Panc1 (cell line): ENCODE results near the gene SEMA4B.
"Not testable (repeated sequence)": the region's sequence is repeated elsewhere in the genome, so short reads cannot be mapped to it uniquely, and the experiment has no call there.

Experiments
- POLR2AphosphoS5 ChIP-seq: IDR thresholded peaks from 2 replicates; pipeline ENCODE4 v1.6.1; 2012; ENCODE audit warnings: mild to moderate bottlenecking, low read depth, low read length, moderate library complexity
- TF ChIP-seq, protein P1 (sequence below): fragments of 450-650 bp; IDR thresholded peaks from 2 replicates; pipeline ENCODE4 v1.5.1; 2017; ENCODE audit warnings: mild to moderate bottlenecking

DNA sequence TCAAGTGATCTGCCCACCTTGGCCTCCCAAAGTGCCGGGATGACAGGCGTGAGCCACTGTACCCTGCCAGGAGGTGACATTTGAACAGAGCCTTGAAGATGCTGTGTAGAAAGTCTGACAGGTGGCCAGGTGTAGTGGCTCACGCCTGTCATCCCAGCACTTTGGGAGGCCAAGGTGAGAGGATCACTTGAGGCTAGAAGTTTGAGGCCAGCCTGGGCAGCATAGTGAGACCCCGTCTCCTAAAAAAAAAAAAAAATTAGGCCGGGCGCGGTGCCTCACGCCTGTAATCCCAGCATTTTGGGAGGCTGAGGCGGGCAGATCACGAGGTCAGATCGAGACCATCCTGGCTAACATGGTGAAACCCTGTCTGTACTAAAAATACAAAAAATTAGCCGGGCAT lies 77.3 kb downstream of the SEMA4B start:
- TF ChIP-seq, protein P1, sequence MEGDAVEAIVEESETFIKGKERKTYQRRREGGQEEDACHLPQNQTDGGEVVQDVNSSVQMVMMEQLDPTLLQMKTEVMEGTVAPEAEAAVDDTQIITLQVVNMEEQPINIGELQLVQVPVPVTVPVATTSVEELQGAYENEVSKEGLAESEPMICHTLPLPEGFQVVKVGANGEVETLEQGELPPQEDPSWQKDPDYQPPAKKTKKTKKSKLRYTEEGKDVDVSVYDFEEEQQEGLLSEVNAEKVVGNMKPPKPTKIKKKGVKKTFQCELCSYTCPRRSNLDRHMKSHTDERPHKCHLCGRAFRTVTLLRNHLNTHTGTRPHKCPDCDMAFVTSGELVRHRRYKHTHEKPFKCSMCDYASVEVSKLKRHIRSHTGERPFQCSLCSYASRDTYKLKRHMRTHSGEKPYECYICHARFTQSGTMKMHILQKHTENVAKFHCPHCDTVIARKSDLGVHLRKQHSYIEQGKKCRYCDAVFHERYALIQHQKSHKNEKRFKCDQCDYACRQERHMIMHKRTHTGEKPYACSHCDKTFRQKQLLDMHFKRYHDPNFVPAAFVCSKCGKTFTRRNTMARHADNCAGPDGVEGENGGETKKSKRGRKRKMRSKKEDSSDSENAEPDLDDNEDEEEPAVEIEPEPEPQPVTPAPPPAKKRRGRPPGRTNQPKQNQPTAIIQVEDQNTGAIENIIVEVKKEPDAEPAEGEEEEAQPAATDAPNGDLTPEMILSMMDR: not testable (repeated sequence)
- not testable (repeated sequence) for TF ChIP-seq POLR2AphosphoS5
